HG03575 (cell line): ENCODE results near the gene RICTOR.
"Not testable (repeated sequence)": the region's sequence is repeated elsewhere in the genome, so short reads cannot be mapped to it uniquely, and the experiment has no call there.

Experiments used
- ATAC-seq: cut with Tn5 transposase; IDR thresholded peaks from one replicate; pipeline ENCODE4 v1.9.1; 2021; ENCODE audit not compliant: unreplicated experiment, insufficient number of reproducible peaks, low FRiP score; ENCODE audit errors: extremely low read depth

The RICTOR gene

DNA sequence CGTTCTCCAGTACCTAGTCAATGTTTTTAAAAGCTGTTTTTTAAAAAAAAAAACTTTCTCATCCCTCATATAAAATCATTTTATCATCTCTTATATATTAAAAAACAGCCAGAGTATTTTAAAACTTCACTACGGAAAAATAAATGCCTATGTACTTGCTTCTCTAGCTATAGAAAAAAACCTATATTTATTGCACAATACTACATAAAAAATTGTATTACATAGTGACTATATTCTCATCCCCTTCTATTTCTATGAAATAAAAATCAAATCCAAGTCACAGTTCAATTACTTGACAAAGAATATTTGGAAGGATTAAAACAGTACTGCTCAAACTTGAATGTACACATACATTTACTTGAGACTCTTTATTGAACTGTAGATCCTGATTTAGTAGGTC, 56.7 kb downstream of the RICTOR start:
- no peak for ATAC-seq

DNA sequence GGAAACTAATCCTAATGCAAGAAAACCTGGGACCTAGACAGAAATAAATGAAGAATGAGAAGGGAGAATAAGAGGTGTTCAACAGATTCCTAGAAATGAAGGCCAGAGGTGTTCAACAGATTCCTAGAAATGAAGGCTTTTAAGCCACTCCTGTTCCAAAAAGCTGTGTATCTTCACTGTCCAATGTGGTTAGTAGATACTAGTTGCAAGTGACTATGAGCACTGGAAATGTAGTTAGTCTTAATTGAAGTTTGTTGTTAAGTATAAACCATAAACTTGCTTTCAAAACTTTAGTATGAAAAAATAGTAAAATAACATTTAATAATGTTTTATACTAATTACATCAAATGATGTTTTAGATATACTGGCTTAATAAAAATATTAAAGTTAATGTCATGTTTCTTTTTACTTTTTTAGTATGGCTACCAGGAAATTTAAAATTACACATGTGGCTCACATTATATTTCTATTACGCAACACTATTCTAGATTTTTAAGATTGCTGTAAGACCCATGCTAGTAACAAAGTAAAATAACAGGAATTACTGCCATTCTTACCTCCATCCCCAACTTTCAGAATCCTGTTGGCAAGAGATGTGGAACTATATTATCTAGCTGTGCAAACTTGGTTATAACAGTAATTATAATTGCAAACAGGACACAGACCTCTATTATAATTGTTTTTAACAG, 57.5 kb downstream of the RICTOR start:
- ATAC-seq = no peak

DNA sequence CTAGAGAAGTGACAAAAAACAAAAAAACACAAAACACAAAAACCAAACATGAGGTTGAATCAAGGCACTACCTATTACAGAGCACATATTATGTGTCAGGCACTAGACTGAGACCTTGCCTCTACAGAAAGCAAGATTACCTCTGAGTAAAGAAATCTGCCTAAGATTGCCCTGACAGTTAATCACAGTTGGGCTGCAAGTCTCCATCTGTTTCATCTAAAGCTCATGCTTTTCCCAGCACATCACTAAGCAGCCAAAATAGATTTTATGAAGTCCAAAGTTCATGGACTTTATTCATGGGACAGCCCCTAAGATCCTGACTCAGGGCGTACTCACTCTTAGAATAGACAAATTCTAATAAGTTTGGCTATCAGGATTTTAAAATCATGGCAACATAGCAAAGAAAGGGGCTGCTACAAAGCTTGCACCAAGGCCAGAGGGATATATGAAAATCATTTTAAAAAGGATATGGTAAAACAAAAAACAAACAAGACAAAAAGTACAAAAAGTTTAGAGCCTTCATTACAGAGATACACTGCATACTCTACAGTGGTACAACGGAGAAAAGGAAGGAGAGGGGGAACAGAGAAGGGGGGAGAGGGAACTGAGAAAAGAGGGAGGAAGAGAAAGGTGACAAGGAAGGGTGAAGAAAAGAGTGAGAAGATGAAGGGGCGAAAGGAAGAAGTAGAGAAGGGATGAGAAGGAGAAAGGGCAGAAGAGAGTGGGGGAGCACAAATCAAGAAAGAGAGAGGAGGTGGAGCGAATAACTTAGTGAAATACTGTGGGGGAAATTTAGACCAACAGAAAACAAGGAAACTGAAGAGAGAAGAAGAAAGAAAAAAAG, 58.2 kb downstream of the RICTOR start:
- ATAC-seq = no peak

DNA sequence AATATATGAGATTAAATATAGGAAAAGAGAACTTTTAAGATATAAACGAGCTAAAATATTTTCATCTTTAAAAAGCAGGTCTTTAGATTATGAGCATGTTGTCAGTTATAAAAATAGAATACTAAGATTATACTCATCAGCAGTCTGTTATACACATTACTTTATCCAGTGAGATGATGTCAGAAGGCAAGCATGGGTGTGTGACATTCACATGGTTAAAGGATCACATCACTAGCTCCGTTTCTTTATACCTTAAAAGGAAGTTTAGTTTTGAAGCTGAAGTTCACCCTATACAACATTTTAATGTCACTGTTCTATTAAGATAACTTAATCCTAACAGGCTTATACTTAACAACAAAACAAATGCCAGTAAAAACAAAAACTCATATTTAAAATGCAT, 59.6 kb downstream of the RICTOR start:
- ATAC-seq = no peak

DNA sequence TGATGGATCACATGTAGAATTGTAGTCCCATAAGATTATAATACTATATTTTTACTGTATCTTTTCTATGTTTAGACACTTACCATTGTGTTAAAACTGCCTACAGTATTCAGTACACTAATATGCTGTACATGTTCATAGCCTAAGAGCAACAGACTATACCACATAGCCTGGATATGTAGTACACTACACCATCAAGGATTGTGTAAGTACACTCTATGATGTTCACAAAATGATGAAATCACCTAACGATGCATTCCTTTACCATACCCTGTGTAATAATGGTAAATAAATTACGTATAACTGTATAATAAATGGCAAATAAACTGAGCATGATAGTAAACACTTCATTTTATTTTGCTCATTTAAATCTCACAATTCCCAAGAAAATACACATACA, 60.3 kb downstream of the RICTOR start:
- no peak for ATAC-seq

DNA sequence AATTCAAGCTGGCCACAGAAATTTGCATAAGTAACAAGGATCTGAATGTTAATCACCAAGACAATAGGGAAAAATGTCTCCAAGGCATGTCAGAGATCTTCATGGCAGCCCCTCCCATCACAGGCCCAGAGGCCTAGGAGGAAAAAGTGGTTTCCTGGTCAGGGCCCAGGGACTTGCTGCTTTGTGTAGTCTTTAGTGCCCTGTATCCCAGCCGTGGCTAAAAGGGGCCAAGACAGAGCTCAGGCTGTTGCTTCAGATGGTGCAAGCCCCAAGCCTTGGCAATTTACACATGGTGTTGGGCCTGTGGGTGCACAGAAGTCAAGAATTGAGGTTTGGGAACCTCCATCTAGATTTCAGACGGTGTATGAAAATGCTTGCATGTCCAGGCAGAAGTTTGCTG, 63.2 kb downstream of the RICTOR start:
- ATAC-seq = not testable (repeated sequence)

DNA sequence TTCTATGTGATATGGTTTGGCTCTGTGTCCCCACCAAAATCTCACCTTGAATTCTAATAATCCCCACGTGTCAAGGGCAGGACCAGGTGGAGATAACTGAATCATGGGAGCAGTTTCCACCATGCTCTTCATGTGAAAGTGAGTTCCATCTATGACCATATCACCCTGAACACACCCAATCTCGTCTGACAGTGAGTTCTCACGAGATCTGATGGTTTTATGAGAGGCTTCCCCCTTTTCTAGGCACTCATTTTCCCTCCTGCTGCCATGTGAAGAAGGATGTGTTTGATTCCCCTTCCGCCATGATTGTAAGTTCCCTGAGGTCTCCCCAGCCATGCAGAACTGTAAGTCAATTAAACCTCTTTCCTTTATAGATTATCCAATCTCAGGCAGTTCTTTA, 64.2 kb downstream of the RICTOR start:
- ATAC-seq = no peak

DNA sequence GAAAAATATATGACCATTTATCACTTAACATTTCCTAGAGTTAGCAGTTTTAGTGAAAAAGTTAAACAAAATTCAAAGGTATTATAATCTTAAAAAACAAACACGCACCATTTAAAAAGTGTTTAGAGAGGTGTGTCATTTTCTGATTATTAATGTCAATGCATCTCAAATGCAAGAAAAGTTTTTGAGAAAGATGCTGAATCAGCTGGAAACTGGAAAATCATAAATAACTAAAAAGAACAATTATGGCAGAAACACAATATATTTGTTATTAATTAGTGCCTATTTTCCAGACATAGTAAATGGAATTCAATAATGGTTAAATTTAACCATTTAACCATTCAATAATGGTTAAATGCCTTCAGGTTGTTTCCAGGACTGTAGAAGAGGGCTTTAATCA, 64.9 kb downstream of the RICTOR start:
- no peak for ATAC-seq

DNA sequence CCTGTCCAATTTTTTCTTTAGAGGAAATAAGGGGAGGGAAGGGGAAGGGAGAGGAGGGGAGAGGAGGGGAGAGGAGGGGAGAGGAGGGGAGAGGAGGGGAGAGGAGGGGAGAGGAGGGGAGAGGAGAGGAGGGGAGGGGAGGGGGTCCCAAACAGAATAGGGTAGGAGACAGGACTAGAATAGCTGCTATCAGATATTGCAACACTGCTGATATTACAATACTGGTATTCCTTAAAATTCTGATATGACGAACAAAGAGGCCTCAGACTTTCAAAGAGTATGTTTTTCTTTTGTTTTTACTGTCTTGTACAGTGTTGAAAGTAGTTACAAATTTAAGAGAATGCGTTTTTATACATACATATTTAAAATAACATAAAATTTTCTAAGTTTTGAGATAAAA, 67.5 kb downstream of the RICTOR start:
- ATAC-seq = no peak

DNA sequence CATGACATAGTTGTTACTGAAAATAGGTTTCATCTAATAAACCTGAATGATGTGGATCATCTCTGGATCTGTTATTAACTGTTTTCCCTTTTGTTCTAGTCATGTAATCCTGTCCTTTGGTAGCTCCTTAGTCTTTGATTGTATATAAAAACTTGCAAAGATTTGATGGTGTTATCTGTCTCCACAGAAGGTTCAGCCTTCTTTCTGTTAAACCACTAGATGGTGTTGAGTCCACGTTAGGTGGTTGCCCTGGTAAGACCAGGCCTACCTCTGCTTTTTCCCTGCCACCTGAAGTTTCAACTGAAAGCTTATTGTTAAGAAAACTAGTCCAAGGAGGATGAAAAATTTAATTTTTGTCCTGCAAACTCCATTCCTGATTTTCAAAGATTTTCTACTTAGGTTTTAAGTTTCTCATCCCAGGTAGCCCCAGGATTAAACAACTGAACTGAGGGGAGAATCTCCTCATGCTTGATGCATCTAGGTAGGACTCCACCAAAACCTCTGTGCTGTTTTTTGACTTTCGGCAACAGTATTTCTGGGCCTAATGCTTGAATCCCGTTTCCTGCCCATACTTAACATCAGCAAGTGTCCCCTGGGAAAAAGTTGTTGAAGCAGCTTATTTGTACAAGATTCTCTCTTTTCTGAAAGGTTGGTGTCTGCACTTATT, 68.5 kb downstream of the RICTOR start:
- no peak for ATAC-seq

DNA sequence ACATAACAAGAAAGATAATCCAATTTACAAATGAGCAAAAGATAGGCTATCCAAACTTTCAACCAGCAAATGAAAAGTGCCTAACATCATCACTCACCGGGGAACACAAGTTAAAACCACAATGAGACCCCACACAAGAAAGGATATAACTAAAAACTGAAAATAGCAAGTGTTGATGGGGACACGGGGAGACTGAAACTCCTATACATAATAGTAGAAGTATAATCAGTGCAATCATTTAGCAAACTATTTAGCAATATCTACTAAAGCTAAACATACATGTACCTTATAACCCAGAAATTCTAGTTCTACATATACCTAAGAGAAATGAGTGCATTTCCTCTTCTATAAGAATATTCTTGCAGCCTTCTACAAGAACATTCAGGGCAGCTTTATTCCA, 72.5 kb downstream of the RICTOR start:
- ATAC-seq = no peak

DNA sequence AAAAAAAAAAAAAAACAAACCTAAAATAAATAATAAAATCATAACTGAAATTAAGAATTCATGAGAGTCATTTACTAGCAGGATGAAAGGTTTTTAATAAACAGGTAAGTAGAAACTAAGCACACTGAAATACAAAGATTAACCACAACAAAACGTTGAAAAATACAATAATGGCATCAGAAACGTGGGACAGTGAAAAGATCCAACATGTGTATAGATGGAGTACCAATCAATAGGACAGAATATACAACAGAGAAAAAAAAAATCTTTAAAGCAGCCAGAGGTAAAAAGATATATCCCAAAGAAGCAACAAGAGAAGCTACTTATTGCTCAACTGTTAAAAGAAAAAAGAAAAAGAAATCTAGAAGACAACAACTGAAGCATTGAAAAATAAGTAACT, 75.2 kb downstream of the RICTOR start:
- no peak for ATAC-seq

DNA sequence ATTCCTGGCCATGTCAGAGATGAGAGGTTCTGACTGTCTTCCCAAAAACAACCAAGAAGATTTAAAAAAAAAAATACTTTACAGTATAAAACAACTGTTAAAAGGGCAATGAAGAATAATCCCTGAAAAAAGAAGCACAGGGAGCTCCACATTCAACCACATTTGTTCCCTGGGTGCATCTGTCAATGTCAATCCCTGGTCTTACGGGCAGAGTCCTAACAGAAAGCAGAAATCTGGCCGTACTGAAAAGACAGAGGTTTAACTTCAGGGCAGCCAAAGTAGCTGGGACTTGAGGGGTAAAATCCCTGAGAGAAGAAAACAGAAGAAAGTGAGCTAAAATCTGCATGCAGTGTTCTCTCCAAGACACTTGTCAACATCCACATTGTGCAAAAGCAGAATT, 76.6 kb downstream of the RICTOR start:
- ATAC-seq = no peak

DNA sequence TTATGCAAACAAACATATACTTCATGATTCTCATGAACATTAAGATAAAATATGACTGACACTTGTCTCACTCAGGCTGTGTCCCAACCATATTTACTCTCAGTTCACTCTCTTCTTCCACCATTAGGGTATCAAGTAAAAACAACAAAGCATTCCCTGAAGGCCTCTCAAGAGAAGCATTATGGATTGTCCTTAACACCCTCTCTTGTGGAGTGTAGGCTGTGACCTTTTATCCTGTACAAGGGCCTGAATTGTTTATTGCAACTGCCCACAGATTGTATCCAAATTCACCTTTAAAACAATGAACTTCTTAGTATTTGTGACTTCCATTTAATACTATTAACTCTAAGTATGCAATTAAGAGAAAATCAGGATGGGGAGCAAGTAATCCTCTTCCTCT, 78.1 kb downstream of the RICTOR start:
- no peak for ATAC-seq

DNA sequence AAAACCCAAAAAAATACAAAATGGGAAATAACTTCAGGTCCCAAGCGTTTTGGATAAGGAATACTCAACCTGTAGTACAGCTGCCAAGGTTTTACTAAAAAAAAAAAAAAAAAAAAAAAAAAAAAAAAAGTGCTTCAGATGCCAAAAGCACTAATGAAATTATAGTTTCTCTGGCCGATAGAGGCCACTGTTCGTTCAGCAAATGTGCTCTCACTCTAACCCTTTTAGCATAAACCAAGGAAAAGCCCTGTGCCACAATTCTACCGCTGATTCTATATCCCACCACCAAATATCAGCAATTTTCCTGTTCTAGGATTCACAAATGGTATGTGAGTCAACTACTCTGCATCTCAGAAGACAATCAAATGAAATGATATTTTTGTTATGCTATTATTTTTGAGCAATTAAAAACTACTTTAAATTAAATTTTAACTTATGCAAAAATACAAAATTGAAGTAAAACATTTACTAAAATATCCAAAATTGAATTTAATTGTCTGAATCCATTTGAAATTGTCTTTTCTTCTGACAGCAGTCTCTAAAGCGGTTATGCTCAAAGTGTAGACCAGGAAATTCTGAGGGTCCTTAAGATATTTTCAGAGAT, 79.8 kb downstream of the RICTOR start:
- no peak for ATAC-seq

DNA sequence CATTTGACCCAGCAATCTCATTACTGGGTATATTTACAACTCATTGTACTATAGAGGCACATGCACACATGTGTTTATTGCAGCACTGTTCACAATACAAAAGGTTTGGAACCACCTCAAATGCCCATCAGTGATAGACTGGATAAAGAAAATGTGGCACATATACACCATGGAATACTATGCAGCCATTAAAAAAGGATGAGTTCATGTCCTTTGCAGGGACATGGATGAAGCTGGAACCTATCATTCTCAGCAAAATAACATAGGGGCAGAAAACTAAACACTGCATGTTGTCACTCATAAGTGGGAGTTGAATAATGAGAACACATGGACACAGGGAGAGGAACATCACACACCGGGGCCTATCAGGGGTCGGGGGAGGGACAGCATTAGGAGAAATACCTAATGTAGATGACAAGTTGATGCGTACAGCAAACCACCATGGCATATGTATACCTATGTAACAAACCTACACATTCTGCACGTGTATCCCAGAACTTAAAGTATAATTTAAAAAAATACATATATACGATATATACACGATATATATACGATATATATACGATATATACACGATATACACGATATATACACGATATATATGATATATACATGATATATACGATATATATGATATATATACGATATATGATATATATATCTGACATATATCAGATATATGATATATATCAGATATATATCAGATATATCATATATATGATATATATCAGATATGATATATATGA, 84.1 kb downstream of the RICTOR start:
- ATAC-seq = not testable (repeated sequence)

DNA sequence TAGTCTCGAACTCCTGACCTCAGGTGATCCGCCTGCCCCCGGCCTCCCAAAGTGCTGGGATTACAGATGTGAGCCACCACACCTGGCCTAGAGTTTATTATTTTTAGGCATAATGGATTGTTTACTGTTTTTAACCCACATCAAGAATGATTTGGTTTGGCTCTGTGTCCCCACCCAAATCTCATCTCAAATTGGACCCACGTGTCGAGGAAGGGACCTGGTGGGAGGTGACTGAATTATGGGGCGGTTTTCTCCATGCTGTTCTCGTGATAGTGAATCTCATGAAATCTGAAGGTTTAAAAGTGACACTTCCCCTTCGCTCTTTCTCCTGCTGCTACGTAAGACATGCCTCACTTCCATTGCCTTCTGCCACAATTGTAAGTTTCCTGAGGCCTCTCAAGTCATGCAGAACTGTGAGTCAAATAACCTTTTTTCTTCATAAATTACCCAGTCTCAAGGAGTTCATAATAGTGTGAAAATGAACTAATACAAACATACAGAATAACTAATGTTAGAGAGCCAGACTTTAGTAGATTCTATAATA, 88.2 kb downstream of the RICTOR start:
- no peak for ATAC-seq

DNA sequence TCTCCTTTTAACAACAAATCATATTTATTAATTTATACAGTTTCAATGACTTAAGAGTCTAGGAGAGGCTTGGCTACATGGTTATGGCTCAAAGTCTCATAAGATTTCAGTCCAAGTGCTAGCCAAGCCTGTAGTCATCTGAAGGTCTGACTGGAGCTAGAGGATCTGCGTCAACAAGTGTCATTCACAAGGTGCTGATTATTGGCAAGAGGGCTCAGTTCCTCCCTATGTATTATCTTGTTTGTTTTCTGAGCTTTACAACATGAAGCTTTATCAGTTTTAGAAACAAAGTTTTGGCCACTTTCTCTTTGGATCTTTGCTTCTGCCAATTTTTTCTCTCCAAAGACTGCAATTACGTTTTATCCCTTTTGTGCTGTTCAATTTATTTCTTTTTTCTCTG, 94.7 kb downstream of the RICTOR start:
- ATAC-seq = no peak

DNA sequence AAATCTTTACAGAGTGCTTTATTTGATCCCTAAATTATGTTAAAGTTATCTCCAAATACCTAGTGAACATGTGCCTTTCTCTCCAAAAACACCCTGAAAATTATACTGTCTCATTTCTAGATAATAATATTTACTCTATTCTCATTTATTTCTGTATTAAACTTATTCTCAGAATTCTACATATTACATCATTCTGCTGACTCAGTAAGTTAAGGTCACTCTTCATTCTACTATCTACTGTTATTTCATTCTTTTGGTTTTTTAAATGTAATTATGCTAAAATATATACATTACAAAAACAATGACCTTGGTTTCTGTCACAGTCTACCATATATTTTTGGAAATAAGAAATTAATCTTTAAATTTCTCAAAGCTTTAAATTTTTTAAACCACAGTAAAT, 96.2 kb downstream of the RICTOR start:
- ATAC-seq = no peak
